GM12875 (cell line): ENCODE data around the gene ST8SIA5.

ENCODE experiments used
- H3K4me3 ChIP-seq: one replicate; pipeline ENCODE4 v1.5.1; 2011; ENCODE audit warnings: low read depth, low read length, control low read depth
- CTCF ChIP-seq: IDR thresholded peaks from 2 replicates; pipeline ENCODE4 v1.5.1; 2011; ENCODE audit warnings: low read depth, mild to moderate bottlenecking, control low read depth, inconsistent platforms, low read length, moderate library complexity, borderline replicate concordance; ENCODE audit not compliant: insufficient read depth

Gene ST8SIA5

DNA sequence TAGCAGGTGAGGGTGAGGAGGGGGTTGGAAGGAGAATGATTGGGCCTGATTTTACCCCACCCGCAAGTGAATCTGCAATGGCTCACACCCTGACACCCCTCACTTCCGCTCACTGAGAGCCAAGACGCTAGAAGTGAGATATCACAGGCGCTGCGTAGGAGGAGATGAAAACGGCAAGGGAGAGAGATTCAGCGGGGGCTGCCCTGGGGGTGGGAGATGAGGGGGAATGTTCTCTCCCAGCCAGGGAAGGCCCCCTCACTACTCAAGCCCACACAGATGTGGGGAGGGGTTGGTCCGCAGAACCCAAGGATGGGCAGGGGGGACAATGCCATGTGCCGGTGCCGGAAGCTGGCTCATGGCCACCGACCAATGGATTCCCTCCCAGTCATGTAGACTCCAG is 132.7 kb downstream of the ST8SIA5 start:
- TF ChIP-seq CTCF, result no peak
- H3K4me3 ChIP-seq, result no peak overlapping the region

- TF ChIP-seq CTCF, result no peak
- H3K4me3 ChIP-seq, result no peak overlapping the region
These were observed 133.3 kb downstream of the ST8SIA5 start for GRCh38 chr18:46623541-46623940.

DNA sequence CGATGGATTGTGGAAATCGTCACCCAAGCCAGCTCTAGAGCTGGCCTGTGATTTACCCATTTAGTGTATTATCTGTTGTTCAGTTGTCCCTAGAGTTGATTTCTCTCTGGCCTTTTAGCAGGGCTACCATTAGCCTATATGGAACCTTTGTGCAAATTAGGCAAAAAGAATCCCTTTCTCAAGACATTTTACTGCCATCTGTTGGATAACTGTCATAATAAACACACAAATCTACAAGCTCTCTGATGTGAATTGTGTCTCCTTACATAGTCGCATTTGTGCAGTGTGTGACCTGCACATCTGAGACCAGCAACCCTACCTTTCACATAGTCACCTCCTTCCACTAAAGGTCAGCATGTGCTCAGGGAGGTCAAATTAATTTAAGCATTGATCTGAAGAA is 133.9 kb downstream of the ST8SIA5 start:
- no peak overlapping the region for H3K4me3 ChIP-seq
- no peak for TF ChIP-seq CTCF

- no peak overlapping the region for H3K4me3 ChIP-seq
- TF ChIP-seq CTCF, result no peak
These were observed 134.4 kb downstream of the ST8SIA5 start for GRCh38 chr18:46622451-46622850.

- TF ChIP-seq CTCF, result no peak
- H3K4me3 ChIP-seq, result no peak overlapping the region
These were observed 135.0 kb downstream of the ST8SIA5 start for GRCh38 chr18:46621871-46622270.

GRCh38 chr18:46621111-46621766 is 135.6 kb downstream of the ST8SIA5 start:
- no peak for TF ChIP-seq CTCF
- no peak overlapping the region for H3K4me3 ChIP-seq

DNA sequence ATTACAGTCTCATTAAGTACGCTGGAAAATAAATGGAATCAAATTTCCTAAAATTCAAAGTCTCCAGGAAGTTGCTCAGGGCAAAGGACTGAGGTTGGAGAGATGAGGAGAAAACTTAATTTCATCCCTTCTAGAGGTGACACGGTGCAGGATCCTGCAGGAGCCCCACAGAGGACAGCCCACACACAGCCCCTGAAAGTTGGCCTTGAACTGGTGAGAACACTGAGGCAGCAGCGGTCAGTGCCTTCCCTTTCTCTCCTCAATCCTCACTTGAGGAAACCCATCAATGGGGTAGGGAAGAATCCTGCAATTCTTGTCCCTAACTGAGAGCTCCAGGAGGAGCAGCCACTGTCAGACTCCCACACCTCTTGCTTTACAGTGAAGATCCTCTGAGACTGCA is 137.3 kb downstream of the ST8SIA5 start:
- TF ChIP-seq CTCF, result no peak
- H3K4me3 ChIP-seq, result no peak overlapping the region
